Esophagus squamous epithelium (tissue), 4 donors: Measurements from ENCODE around the gene BICD2.
"Not testable (repeated sequence)": the region's sequence is repeated elsewhere in the genome, so short reads cannot be mapped to it uniquely, and the experiment has no call there.

Experiments used
- CTCF ChIP-seq, 6 experiments: fragments of 450-650 bp in 4 of 6; fragments of 200-600 bp in 2 of 6; sonication (generic) in 2 of 6; IDR thresholded peaks; one replicate each; pipeline ENCODE4 v1.5.1; 2016 to 2019; ENCODE audit warnings: antibody characterized with exemption in 6 of 6, mild to moderate bottlenecking in 4 of 6, moderate library complexity in 4 of 6
- POLR2A ChIP-seq, 4 donors: fragments of 450-650 bp; IDR thresholded peaks; one replicate each; pipeline ENCODE4 v1.6.1; 2017; ENCODE audit warnings: antibody characterized with exemption in 4 of 4, mild to moderate bottlenecking in 4 of 4, moderate library complexity in 3 of 4

- TF ChIP-seq POLR2A, CTCF (IDR thresholded peaks at IDR 0.05): not testable (repeated sequence)
Observed at GRCh38 chr9:92809629-92810326, 45.1 kb upstream of the BICD2 start.
